Femur (tissue), 1 donor: ENCODE results near the gene GLRA1.
"Not testable (repeated sequence)": the region's sequence is repeated elsewhere in the genome, so short reads cannot be mapped to it uniquely, and the experiment has no call there.

Experiments used
- DNase-seq: peaks from one replicate; pipeline ENCODE4 v3.0.0-alpha.2; 2017

GLRA1 gene

DNA sequence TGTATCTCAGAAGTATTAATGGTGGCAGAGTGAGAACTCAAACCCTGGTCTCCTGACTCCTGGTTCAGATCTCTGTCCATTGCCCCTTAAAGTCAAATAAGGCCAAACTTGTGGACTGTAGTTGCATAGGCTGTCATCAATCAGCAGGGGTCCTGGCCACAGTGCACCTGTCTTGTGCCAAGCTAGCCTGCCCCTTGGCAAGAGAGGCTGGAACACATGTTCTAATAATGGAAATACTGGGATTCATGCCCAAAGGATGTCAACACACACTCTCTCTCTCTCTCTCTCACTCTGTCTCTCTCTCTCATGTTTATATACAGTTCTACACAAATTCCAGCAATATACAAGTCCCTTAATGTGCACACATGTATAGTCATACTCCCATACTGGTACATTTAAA, 44.3 kb downstream of the GLRA1 start:
- DNase-seq: peak; percentile 28

GRCh38 chr5:151873701-151874100, 51.0 kb downstream of the GLRA1 start:
- DNase-seq: no peak

- DNase-seq: no peak
These were observed 52.0 kb downstream of the GLRA1 start for GRCh38 chr5:151872701-151873100.

GRCh38 chr5:151870820-151871219, 53.8 kb downstream of the GLRA1 start:
- no peak for DNase-seq

GRCh38 chr5:151870271-151870670, 54.4 kb downstream of the GLRA1 start:
- no peak for DNase-seq

GRCh38 chr5:151869843-151870242, 54.8 kb downstream of the GLRA1 start:
- no peak for DNase-seq

GRCh38 chr5:151868451-151868850, 56.2 kb downstream of the GLRA1 start:
- DNase-seq: no peak

DNA sequence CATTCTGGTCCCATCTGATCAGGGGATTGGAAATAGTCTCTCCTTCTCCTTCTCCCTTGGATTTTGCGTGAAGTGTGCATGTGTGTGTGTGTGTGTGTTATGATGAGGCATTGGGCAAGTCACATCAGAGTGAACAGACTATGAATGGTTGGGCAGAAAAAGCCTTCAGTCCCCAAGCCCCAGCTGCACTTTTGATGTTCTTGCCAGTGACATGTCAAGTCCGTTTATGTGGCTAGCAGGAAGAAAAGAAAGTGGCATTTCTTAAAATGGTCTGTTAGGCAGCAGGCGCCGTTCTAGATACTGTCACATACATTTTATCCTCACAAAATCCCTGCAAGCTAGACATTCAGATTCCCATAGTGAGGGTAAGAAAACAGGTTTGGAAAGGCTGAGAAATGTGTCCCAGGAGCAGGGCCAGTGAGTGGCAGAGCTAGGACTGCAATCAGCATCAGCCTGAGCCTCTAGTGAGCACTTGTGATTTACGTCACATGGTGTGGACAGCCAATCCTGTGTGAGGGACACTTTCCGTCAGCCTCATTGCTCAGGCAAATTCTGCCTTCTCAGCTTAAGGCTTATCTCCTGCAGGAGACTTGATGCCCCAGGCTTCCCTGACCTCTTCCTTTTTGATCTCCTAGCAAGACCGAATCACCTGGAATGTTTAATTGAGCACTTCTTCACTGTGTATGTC, 60.4 kb downstream of the GLRA1 start:
- DNase-seq: no peak

GRCh38 chr5:151863566-151863965, 61.1 kb downstream of the GLRA1 start:
- no peak for DNase-seq

- DNase-seq: no peak
These were observed 61.7 kb downstream of the GLRA1 start for GRCh38 chr5:151862811-151863472.

DNA sequence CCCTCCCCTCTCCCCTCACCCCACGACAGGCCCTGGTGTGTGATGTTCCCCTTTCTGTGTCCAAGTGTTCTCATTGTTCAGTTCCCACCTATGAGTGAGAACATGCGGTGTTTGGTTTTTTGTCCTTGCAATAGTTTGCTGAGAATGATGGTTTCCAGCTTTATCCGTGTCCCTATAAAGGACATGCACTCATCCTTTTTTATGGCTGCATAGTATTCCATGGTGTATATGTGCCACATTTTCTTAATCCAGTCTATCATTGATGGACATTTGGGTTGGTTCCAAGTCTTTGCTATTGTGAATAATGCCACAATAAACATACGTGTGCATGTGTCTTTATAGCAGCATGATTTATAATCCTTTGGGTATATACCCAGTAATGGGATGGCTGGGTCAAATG, 63.8 kb downstream of the GLRA1 start:
- DNase-seq: not testable (repeated sequence)

DNA sequence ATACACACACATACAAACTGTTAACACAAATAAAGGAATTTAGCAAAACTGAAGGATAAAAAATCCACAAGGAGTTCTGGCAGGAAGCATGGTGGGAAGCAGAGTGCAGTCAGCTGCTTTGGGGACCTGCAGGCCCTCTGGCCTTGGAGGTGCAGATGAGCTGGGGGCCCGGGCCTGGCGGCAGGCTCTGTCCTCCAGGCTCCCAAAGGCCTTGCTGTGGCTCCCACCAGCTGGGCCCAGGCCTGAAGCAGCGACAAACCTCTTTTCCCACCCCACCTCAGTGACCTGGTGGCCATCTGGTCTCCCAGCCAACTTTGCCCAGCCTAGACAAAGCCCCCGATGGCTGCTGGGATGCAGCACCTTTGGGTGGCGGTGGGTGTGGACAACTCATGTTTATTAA, 67.8 kb downstream of the GLRA1 start:
- DNase-seq: no peak

- DNase-seq: no peak
These were observed 69.0 kb downstream of the GLRA1 start for GRCh38 chr5:151855701-151856100.

DNA sequence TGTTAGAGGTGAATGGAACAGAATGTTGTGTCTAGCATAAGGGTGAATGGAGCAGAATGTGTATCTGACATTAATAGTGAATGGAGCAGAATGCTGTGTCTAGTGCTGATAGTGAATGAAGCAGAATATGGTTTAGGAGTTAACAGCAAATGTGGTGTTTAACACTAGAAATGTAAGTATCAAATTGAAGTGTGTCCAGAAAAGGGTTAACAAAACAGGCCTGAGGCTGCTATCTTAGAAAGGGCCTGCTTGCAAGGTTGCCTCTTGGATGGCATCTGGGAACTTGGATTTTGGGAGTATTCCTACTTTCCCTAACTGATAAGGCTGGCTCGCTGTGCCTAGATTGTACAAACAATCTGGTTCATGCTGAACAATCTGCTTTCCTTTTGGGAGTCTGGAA, 76.8 kb downstream of the GLRA1 start:
- DNase-seq: no peak

DNA sequence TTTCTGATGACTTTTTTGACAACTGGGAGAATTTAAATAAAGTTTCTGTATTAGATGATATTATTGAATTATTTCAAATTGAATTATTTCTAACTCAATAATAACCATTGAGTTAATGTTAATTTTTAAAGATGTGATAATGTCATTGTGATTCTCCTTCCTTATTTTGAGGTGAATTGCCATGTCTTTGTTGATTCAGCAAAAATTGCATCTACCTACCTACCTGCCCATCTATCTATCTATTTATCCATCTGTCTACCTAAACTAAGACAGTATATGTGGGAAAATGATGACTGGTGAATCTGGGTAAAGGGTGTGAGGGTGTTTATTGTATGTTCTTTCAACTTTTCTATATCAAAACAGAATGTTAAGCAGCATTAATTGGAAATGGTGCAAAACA, 77.9 kb downstream of the GLRA1 start:
- no peak for DNase-seq

DNA sequence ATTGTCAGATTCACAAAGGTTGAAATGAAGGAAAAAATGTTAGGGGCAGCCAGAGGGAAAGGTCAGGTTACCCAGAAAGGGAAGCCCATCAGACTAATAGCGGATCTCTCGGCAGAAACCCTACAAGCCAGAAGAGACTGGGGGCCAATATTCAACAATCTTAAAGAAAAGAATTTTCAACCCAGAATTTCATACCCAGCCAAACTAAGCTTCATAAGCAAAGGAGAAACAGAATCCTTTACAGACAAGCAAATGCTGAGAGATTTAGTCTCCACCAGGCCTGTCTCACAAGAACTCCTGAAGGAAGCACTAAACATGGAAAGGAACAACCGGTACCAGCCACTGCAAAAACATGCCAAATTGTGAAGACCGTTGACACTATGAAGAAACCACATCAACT, 91.8 kb downstream of the GLRA1 start:
- not testable (repeated sequence) for DNase-seq

- DNase-seq: no peak
These were observed 95.3 kb downstream of the GLRA1 start for GRCh38 chr5:151829370-151829769.

GRCh38 chr5:151825445-151825844, 99.2 kb downstream of the GLRA1 start:
- DNase-seq: peak; percentile 77

DNA sequence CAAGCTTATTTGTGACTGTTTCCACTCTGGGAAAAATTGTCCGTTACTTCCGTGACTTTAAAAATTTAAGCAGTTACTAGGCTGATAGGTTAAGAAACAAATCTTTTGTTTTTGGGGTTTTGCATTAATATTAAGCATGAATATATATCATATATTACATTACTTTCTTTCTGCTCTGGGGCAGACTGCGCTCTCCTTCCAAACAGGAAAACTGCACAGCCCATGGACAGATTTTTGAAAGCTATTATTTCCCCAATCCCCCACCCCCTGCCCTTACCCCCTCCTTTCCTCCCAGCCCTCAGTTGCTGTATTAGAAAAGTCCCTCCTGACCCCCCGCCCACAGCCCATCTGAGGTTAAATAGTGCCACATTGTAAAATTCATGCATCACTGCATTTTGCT, 102.5 kb downstream of the GLRA1 start:
- DNase-seq: no peak

DNA sequence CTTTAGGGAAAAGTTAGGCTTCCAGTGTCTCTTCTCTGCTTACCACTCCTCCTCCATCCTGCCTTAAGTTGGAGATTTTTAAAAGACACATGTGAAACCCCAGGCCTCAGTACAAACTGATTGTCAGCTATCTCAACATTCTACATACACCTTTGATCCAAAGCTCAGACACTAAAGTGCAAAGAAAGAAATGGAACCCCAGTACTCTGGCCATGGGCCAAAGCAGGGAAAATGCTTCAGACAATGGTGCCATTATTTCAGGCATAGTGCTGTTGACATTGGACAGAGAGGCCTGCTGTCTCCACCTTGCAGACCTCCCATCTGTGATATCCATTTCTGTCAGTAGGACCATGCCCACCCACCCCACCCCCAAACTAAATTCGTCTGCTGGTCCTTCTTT, 103.7 kb downstream of the GLRA1 start:
- no peak for DNase-seq

DNA sequence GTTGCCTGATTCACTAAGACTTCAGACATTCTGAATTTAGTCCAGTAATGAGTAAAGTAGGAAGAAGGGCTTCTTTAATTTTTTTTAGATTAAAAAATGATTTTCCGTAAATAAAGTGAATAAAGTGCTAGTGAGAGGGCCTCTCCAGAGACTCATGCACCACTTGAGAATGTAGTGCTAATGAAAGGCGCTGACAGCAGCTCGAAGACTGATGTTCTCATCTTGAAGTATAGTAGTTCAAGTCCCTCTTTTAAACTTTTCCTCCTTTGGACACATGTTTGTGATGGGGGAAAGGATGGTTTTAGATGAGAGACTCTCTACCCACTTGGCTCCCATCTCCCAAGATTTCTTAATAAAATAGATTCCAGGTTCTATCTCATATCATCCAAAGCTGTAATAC, 104.4 kb downstream of the GLRA1 start:
- DNase-seq: no peak

- no peak for DNase-seq
These were observed 104.8 kb downstream of the GLRA1 start for GRCh38 chr5:151819830-151820229.

GRCh38 chr5:151815051-151815450, 109.6 kb downstream of the GLRA1 start:
- no peak for DNase-seq

GRCh38 chr5:151812757-151813309, 111.8 kb downstream of the GLRA1 start:
- no peak for DNase-seq
